Measurements from ENCODE around the gene ADIPOR2.
A peak's percentile ranks its signal among the peaks of the same experiment; 100 is the strongest.
"Not testable (repeated sequence)": the region's sequence is repeated elsewhere in the genome, so short reads cannot be mapped to it uniquely, and the experiment has no call there.

DNA sequence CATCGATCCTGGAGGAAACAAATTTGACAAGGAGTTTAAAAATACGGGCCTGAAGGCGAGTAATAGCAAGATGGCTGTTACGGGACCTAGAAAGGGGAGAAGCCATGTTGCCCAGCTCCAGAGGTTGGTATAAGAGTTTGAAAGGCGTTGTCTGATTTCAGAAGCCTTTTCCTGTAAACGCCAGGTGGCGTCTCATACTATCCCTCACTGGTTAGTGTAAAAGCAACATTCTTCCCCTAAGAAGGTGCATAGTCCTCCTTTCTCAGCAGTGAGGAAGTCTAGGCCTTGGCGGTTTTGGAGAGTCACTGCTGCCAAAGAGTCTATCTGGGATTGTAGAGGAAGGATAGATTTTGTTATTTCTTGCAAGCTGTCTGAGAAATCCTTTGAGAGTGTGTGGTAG, 20.0 kb downstream of the ADIPOR2 start:
- TF ChIP-seq EZH2 (IDR thresholded peaks at IDR 0.05) = not testable (repeated sequence)
- TF ChIP-seq, protein P1, sequence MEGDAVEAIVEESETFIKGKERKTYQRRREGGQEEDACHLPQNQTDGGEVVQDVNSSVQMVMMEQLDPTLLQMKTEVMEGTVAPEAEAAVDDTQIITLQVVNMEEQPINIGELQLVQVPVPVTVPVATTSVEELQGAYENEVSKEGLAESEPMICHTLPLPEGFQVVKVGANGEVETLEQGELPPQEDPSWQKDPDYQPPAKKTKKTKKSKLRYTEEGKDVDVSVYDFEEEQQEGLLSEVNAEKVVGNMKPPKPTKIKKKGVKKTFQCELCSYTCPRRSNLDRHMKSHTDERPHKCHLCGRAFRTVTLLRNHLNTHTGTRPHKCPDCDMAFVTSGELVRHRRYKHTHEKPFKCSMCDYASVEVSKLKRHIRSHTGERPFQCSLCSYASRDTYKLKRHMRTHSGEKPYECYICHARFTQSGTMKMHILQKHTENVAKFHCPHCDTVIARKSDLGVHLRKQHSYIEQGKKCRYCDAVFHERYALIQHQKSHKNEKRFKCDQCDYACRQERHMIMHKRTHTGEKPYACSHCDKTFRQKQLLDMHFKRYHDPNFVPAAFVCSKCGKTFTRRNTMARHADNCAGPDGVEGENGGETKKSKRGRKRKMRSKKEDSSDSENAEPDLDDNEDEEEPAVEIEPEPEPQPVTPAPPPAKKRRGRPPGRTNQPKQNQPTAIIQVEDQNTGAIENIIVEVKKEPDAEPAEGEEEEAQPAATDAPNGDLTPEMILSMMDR (IDR thresholded peaks at IDR 0.05) = peak; percentile 18

Data from neural progenitor cell (in vitro differentiated cells).